GM19035 (cell line): ENCODE data around the gene HSPB7.
A peak's percentile ranks its signal among the peaks of the same experiment; 100 is the strongest.
"Not testable (repeated sequence)": the region's sequence is repeated elsewhere in the genome, so short reads cannot be mapped to it uniquely, and the experiment has no call there.

Source experiments
- ATAC-seq: cut with Tn5 transposase; IDR thresholded peaks from one replicate; pipeline ENCODE4 v1.9.1; 2021; ENCODE audit not compliant: unreplicated experiment

HSPB7 gene

DNA sequence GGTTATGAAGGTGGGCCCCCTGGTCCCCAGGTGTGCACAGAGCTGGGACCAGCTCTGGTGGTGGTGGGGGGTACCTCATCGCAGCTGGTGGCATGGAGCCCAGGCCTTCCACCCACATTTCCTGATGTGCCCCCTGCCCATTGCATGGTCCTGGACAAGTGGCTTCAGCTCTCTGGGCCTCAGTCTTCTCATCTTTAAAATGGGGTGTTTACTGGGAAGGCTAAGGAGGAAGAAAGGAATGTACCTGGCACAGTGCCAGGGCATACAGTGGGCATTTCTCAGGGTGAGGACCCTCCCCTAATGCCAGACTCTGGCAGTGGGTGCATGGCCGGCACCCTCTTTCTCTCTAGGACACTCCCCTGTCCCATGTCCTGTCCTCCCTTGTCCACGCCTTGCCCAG, 33.2 kb upstream of the HSPB7 start:
- ATAC-seq, result no peak

GRCh38 chr1:16050328-16050727, 32.5 kb upstream of the HSPB7 start:
- no peak for ATAC-seq

DNA sequence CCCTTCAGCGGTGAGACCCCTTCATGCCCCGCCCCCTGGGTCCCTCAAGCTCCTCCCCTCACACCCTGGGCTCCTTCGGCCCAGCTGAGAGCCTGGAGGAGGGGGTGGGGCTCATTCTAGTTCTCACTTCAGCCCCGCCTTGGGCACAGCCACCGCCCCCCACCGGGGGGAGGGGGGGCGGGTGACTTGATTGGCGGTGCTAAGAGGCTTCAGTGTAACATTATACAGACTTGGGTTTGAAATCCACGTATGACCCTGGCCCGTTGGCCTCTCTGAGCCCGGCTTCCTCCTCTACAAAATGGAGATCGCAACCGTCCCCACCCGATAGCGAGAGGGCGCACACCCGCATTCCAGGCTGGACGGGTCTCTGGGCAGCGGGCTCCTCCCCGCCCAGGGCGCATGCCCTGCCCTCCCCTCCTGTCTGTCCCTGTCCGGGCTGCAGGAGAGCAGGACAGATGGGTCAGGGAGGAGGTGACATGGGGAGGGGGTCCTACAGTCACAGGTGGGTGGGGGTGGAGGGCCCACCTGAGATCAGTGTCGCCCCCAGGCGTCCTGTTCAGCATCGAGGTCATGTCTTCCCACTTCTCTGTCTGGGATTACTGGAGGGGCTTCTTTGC, 30.8 kb upstream of the HSPB7 start:
- ATAC-seq, result no peak

- no peak for ATAC-seq
Observed at GRCh38 chr1:16047791-16048475, 30.1 kb upstream of the HSPB7 start.

DNA sequence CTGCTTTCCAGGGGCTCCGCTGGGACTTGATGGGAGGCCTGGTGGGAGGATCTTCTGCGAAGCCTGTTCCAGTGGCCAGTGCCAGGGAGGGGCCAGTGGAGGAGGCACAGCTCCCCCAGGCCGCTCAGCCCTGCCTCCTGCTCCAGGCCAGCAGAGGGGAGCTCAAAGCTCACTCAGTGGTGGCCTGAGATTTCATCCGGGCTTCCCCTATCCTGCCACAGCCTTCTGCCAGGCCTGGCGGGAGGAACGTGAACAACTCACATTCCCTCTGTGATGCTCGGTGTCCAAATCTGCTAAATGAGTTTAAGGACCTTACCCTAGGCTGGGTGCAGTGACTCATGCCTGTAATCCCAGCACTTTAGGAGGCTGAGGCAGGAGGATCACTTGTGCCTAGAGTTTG, 29.0 kb upstream of the HSPB7 start:
- ATAC-seq, result no peak

- no peak for ATAC-seq
Observed at GRCh38 chr1:16043950-16044349, 26.1 kb upstream of the HSPB7 start.

- no peak for ATAC-seq
Observed at GRCh38 chr1:16043521-16043920, 25.7 kb upstream of the HSPB7 start, which contains the start of gene CLCNKB. TSS of gene CLCNKB (plus strand) at chr1:16043782. CDS start at chr1:16044493, 711 bp downstream.

DNA sequence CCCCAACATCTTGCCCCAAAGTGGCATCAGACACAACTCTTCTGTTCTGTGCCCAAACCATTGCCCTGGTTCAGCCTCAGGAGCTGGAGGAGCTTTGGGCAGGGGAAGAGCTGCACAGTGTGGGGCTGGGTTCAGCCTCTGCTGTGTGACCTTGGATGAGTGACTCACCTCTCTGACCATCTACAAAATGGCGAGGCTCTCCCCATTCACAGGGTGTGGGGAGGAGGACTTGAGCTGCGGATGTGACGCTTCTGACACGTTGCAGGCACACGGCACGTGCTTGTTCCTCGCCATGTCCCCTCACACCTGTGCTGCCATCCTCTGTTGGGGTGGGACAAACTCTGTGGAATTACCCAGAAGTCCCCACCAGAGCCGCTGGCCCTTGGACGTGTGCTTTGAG, 24.8 kb upstream of the HSPB7 start:
- ATAC-seq, result not testable (repeated sequence)

DNA sequence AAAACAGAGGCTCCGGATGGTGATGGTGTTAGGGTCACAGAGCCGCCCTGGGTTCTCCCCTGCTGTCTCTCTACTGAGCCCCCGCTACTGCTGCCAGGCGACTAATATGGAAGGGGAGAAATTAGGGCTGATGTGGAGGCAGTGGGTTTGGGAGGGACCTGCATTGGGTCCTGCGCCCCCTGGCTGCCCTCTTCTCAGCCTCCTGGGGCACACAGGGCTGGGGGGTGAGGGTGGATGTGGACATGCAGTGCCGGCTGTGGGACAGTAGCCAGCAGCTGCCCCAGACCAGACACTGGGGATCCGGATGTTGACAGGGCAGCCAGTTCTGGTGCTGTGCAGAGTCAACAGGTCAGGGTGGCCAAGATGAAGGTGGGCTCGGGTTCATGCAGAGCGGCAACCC, 24.3 kb upstream of the HSPB7 start:
- no peak for ATAC-seq

DNA sequence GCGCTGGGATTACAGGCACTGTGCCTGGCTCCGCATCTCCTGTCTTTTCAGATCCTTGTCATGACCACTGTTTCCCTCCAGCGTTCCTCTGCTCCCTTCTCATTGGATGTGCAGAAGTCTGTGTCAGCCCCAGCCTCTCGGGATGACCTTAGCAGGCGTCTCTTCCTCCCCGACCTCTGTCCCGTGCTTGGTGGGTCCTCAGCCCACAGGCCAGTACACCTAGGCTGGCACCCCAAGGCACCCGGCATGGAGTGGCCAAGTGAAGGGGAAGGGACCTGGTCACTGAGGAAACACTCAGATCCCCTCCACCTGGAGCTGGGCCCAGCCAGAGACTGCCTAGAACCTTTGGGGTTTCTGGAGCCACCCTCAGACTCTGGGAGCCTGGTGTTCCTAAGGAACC, 23.4 kb upstream of the HSPB7 start:
- ATAC-seq, result no peak

- ATAC-seq, result not testable (repeated sequence)
Observed at GRCh38 chr1:16039871-16040270, 22.0 kb upstream of the HSPB7 start.

GRCh38 chr1:16038620-16038912, 20.7 kb upstream of the HSPB7 start:
- ATAC-seq, result no peak

- ATAC-seq, result not testable (repeated sequence)
Observed at GRCh38 chr1:16036461-16036860, 18.6 kb upstream of the HSPB7 start.

DNA sequence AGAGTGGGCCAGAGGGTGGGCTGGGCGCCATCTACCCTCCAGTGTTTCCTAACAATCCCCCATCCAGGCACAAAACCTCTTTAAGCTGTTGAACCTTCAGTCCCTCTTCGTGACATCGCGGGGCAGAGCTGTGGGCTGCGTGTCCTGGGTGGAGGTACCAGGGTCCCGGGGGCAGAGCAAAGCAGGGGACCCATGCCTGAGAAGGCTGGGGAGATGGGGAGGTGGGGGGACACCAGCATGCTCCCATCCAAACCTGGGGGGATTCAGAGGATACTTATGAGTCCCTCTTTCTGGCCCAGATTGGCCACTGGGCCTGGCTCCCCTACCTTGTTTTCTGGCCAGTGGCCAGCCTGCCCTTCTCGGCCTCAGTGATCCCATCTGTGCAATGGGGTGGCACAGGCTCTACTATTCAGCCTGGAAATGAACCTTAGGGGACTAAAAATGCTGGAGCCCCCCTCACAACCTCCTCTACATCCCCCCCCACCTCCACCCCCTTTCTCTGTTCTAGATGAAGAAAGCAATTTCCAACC, 15.3 kb upstream of the HSPB7 start:
- not testable (repeated sequence) for ATAC-seq

- peak; percentile 80 for ATAC-seq
Observed at GRCh38 chr1:16032388-16033102, 14.7 kb upstream of the HSPB7 start.

- ATAC-seq, result no peak
Observed at GRCh38 chr1:16031551-16031950, 13.7 kb upstream of the HSPB7 start.

- no peak for ATAC-seq
Observed at GRCh38 chr1:16029288-16029687, 11.4 kb upstream of the HSPB7 start.

- not testable (repeated sequence) for ATAC-seq
Observed at GRCh38 chr1:16029003-16029268, 11.1 kb upstream of the HSPB7 start.

DNA sequence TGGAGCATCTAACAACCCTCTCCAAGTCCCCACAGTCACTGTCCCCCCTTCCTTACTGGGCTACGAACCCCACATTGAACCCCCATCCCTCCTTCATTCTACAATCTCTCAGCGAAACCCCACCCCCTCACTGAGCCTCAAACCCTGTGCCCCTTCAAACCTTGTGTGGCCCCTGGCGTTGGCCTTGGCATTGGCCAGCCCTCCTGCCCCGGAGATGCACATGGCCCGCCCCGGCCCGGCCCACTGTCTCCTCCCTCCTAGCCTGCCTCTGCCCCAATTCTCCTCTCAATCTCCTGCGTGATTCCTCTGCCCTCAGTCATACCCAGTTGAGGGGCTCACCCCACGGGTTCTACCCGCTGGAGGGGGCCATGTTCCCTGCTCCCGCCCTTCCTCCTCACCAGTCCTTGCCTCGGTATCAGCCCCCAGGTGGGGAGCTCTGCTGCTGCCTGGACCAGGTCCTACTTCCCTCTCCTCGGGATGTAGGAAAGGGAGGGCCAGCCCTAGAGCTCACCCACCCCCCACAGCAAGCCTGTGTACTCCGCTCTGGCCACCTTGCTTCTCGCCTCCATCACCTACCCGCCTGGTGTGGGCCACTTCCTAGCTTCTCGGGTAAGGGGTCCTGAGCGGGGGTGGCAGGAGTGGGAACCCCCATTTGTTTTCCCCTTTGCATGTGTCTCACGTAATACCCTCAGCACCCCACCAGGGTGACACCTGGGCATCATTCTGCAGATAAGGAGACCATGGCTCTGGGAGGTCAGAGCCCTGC, 10.6 kb upstream of the HSPB7 start:
- ATAC-seq, result no peak

DNA sequence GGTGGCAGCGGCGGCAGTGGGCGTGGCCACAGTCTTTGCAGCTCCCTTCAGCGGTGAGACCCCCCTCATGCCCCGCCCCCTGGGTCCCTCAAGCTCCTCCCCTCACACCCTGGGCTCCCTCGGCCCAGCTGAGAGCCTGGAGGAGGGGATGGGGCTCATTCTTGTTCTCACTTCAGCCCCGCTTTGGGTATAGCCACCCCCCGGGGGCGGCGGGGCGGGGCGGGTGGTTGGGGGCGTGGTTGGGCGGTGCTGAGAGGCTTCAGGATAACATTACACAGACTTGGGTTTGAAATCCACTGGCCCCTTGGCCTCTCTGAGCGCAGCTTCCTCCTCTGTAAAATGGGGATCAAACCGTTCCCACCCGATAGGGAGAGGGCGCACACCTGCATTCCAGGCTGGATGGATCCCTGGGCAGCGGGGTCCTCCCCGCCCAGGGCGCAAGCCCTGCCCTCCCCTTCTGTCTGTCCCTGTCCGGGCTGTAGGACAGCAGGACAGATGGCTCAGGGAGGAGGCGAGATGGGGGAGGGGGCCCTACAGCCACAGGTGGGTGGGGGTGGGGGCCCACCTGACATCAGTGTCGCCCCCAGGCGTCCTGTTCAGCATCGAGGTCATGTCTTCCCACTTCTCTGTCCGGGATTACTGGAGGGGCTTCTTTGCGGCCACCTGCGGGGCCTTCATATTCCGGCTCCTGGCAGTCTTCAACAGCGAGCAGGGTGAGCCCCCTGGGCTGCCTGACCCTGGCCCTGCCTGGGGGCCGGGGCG, 9.1 kb upstream of the HSPB7 start:
- no peak for ATAC-seq

DNA sequence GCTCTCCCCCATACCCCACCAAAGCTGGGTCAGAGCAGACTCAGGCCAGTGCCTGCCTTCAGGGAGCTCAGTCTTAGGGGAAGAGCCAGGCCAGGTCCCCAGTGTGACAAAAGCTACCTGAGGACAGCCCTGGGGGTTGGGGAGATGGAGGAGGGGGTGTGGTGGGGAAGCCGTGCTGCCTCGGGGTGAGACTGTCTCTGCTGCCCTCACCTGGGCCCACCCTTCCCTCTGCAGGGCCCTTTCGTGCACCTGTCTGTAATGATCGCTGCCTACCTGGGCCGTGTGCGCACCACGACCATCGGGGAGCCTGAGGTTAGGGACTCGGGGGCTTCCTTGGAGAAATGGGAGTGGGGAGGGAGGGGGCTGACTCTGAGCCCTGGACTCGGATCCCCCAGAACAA, 8.5 kb upstream of the HSPB7 start:
- not testable (repeated sequence) for ATAC-seq
